Endothelial cell of umbilical vein (primary cell): ENCODE results near the gene TNFRSF14. TPM values are rescaled to one million over a fixed set of nuclear protein-coding genes. Genes with fewer than 3 reads are reported as not detected.

Source experiments
- BruUV-seq: library from RNA; stranded (reverse); fragments of 400-500 nt; replicated peaks from 2 replicates; lab custom pipeline; 2021; lab: Mats Ljungman, UMichigan
- CTCF ChIA-PET: fragments of 300-600, 350-600 bp; sonication (Branson Sonifier 250); formaldehyde crosslinking; loops from one replicate; lab custom pipeline; 2021; ENCODE audit warnings: antibody characterized with exemption, inconsistent platforms; lab: Charles Lee
- POLR2A ChIA-PET: fragments of 300-600, 350-600 bp; sonication (Branson Sonifier 250); formaldehyde crosslinking; loops from one replicate; lab custom pipeline; 2021; ENCODE audit warnings: antibody characterized with exemption, inconsistent platforms; lab: Charles Lee
- DNase-seq: peaks from one replicate; pipeline ENCODE4 v3.0.0-alpha.2; 2011; ENCODE audit warnings: low read depth, low spot score
- FAIRE-seq: peaks from 2 replicates; lab custom pipeline; 2011; peaks lifted over from hg19 to GRCh38; lab: Jason Lieb, UNC
- H2AFZ ChIP-seq: 2 replicates; pipeline ENCODE4 v1.6.0; 2012; ENCODE audit warnings: low read depth, low read length, control low read depth, inconsistent platforms
- H3K27ac ChIP-seq: 2 replicates; pipeline ENCODE4 v1.5.1; 2011; ENCODE audit warnings: low read depth, mild to moderate bottlenecking, control low read depth, low read length, moderate library complexity; ENCODE audit not compliant: insufficient read depth
- H3K27me3 ChIP-seq, 2 experiments: 2 replicates each; pipeline versions ENCODE4 v1.6.0 to v1.6.1; 2011; ENCODE audit warnings: low read length in 2 of 2, mixed read lengths in 1 of 2; ENCODE audit not compliant: control insufficient read depth in 2 of 2, insufficient read depth in 2 of 2
- H3K36me3 ChIP-seq, 2 experiments: 2 replicates in 1 of 2; 3 replicates in 1 of 2; pipeline ENCODE4 v1.5.1; 2011; ENCODE audit warnings: low read length in 2 of 2, mild to moderate bottlenecking in 1 of 2, moderate library complexity in 1 of 2; ENCODE audit not compliant: control insufficient read depth in 2 of 2, insufficient read depth in 2 of 2; ENCODE audit errors: extremely low read depth in 1 of 2
- H3K4me1 ChIP-seq: 3 replicates; pipeline ENCODE4 v1.5.1; 2011; ENCODE audit warnings: mild to moderate bottlenecking, low read length; ENCODE audit not compliant: control insufficient read depth, insufficient read depth; ENCODE audit errors: extremely low read depth
- H3K4me2 ChIP-seq: 2 replicates; pipeline ENCODE4 v1.6.1; 2011; ENCODE audit warnings: low read length, control low read depth, mixed read lengths; ENCODE audit not compliant: insufficient read depth
- H3K4me3 ChIP-seq, 3 experiments: fragments of 200-600 bp in 1 of 3; sonication (generic), shearing (Covaris generic) in 1 of 3; replicated peaks in 1 of 3; 2 replicates each; pipeline ENCODE4 v1.5.1; 2011 to 2016; ENCODE audit warnings: control low read depth in 3 of 3, low read length in 3 of 3, mild to moderate bottlenecking in 2 of 3, inconsistent platforms in 1 of 3, low read depth in 1 of 3, moderate library complexity in 1 of 3; ENCODE audit not compliant: insufficient read depth in 1 of 3
- H3K79me2 ChIP-seq: 2 replicates; pipeline ENCODE4 v1.6.0; 2012; ENCODE audit warnings: low read length, inconsistent platforms; ENCODE audit not compliant: control insufficient read depth, insufficient read depth
- H3K9ac ChIP-seq: replicated peaks from 2 replicates; pipeline ENCODE3; 2011; ENCODE audit warnings: low read length, control low read depth; ENCODE audit not compliant: insufficient read depth; ENCODE audit errors: extremely low read depth
- H3K9me1 ChIP-seq: replicated peaks from 3 replicates; pipeline ENCODE4 v1.6.0; 2011; ENCODE audit warnings: mild to moderate bottlenecking, low read length; ENCODE audit not compliant: control insufficient read depth, insufficient read depth; ENCODE audit errors: extremely low read depth
- H3K9me3 ChIP-seq: replicated peaks from 2 replicates; pipeline ENCODE4 v1.5.1; 2012; ENCODE audit warnings: low read length, inconsistent platforms; ENCODE audit not compliant: control insufficient read depth, insufficient read depth
- H4K20me1 ChIP-seq: replicated peaks from 2 replicates; pipeline ENCODE3; 2011; ENCODE audit warnings: mild to moderate bottlenecking, low read length; ENCODE audit not compliant: control insufficient read depth, insufficient read depth; ENCODE audit errors: extremely low read depth
- GATA2 ChIP-seq: IDR thresholded peaks from 2 replicates; pipeline ENCODE4 v1.7.0; 2011; ENCODE audit warnings: low read depth, mild to moderate bottlenecking, moderate library complexity, mixed read lengths, low read length; ENCODE audit not compliant: insufficient read length, insufficient read depth
- POLR2A ChIP-seq: IDR thresholded peaks from 2 replicates; pipeline ENCODE4 v1.6.1; 2012; ENCODE audit warnings: low read depth, mild to moderate bottlenecking, control low read depth, low read length
- dilution Hi-C: fragments of 300-500 bp; cut with MboI; formaldehyde crosslinking; loops from one replicate; pipeline ENCODE4 v1.15.0; 2019; ENCODE audit warnings: low sequenced_read_pairs; ENCODE audit not compliant: extremely low pct_ligation_motif_present
- intact Hi-C: fragments of 100-400 bp; cut with micrococcal nuclease; formaldehyde crosslinking; loops from one replicate; pipeline ENCODE4 v1.10.0; 2022
- polyA plus RNA-seq, 4 experiments: library from polyadenylated mRNA; depleted of rRNA in 3 of 4; stranded (reverse) in 3 of 4; unstranded in 1 of 4; fragments of >200 nt; gene quantifications; 2 replicates each; pipeline versions ENCODE4 v1.2.1 to v1.2.3, GENCODE V29; 2011 to 2012; ENCODE audit warnings: missing spikeins in 1 of 4
- total RNA-seq: library from RNA; stranded (reverse); gene quantifications from 2 replicates; pipeline ENCODE4 v1.2.3, GENCODE V29; 2021

TNFRSF14 gene
- total and polyA plus RNA-seq, 2 donors (not counting 3 experiments of a cell fraction or from before 2014, with no cell fraction given), result 40.9 to 49.4 TPM

GRCh38 chr1:2510366-2511155 is 45.6 kb upstream of the TNFRSF14 start:
- Histone ChIP-seq H2AFZ (no peak overlapping the region), H3K36me3 (peaks cover 0 to 49% of the 10 kb centered on the region in 2 experiments), H3K4me2 (no peak overlapping the region), H3K27ac (no peak overlapping the region), H3K9me3 (no peaks in the 10 kb centered on the region), H3K79me2 (no peaks in the 10 kb centered on the region), H3K4me3 (no peak overlapping the region), H3K4me1 (no peaks in the 10 kb centered on the region), H4K20me1 (no peaks in the 10 kb centered on the region), H3K9ac (no peak overlapping the region), H3K27me3 (no peaks in the 10 kb centered on the region), H3K9me1 (no peaks in the 10 kb centered on the region)
- FAIRE-seq (no peak), DNase-seq (no peak)
- dilution Hi-C loops (no loop called here), intact Hi-C loops (no loop called here)
- ChIA-PET POLR2A (no interaction called here), CTCF (no interaction called here)
- no TSS peak for BruUV-seq
- TF ChIP-seq GATA2, result no peak

- H2AFZ ChIP-seq, result no peak overlapping the region
- BruUV-seq, result no TSS peak
- H3K36me3 ChIP-seq, result peaks cover 3 to 62% of the 10 kb centered on the region in 2 experiments
- POLR2A ChIA-PET, result no interaction called here
- H3K4me2 ChIP-seq, result no peak overlapping the region
- no peaks in the 10 kb centered on the region for H3K4me1 ChIP-seq
- H3K9me3 ChIP-seq, result no peaks in the 10 kb centered on the region
- no peak overlapping the region for H3K9ac ChIP-seq
- no peaks in the 10 kb centered on the region for H3K79me2 ChIP-seq
- H3K27ac ChIP-seq, result no peak overlapping the region
- intact Hi-C loops, result no loop called here
- H3K27me3 ChIP-seq, result no peaks in the 10 kb centered on the region
- DNase-seq (no peak), FAIRE-seq (no peak)
- CTCF ChIA-PET, result no interaction called here
- no peaks in the 10 kb centered on the region for H4K20me1 ChIP-seq
- dilution Hi-C loops, result no loop called here
- H3K9me1 ChIP-seq, result no peaks in the 10 kb centered on the region
- H3K4me3 ChIP-seq, result no peak overlapping the region
- no peak for TF ChIP-seq POLR2A
These were observed 43.2 kb upstream of the TNFRSF14 start for GRCh38 chr1:2512862-2513421.
